ENCODE results near the gene PRDM4. TPM values are rescaled to one million over a fixed set of nuclear protein-coding genes. Genes with fewer than 3 reads are reported as not detected.

PRDM4 gene
- total RNA-seq, 1 experiment from 2014 or later = 20.5 TPM

DNA sequence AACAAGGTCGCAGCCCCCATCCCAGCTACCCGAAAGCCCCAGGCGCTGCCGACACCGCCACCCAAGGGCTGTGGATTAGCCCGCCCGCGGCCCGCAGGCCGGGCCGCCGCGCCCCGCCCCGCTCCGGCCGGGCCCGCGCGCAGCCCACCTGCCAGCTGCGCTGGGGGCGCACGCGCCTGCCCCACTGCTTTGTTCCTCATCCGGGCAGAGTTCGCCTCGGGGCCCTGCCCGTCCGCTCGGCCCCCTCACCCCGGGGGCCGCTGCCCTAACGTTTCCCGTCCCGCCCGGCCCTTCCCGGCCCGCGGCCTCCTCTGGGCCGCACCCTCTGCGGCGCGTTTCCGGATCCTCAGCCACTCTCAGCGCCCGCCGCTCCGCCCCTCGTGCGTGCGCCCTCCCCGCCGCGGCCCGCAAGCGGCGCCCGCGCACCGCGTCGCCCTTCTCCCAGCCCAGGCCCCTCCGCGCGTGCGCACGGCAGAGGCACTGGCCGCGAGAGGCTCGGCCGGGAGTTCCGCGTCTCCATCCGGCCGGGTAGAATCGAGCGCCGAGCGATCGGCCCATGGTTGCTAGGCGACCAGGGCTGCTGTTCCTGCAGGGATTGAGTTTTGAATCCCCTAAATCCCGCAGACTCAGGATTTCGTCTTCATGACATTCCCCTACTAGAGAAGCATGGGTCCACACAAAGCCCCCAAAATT, at the start of gene PRDM4 (continued):
- TF ChIP-seq, protein P1, sequence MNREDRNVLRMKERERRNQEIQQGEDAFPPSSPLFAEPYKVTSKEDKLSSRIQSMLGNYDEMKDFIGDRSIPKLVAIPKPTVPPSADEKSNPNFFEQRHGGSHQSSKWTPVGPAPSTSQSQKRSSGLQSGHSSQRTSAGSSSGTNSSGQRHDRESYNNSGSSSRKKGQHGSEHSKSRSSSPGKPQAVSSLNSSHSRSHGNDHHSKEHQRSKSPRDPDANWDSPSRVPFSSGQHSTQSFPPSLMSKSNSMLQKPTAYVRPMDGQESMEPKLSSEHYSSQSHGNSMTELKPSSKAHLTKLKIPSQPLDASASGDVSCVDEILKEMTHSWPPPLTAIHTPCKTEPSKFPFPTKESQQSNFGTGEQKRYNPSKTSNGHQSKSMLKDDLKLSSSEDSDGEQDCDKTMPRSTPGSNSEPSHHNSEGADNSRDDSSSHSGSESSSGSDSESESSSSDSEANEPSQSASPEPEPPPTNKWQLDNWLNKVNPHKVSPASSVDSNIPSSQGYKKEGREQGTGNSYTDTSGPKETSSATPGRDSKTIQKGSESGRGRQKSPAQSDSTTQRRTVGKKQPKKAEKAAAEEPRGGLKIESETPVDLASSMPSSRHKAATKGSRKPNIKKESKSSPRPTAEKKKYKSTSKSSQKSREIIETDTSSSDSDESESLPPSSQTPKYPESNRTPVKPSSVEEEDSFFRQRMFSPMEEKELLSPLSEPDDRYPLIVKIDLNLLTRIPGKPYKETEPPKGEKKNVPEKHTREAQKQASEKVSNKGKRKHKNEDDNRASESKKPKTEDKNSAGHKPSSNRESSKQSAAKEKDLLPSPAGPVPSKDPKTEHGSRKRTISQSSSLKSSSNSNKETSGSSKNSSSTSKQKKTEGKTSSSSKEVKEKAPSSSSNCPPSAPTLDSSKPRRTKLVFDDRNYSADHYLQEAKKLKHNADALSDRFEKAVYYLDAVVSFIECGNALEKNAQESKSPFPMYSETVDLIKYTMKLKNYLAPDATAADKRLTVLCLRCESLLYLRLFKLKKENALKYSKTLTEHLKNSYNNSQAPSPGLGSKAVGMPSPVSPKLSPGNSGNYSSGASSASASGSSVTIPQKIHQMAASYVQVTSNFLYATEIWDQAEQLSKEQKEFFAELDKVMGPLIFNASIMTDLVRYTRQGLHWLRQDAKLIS (CRISPR knock-in tag; IDR thresholded peaks at IDR 0.05; ENCODE audit: borderline replicate concordance) = no peak
- TF ChIP-seq ELF4 (CRISPR knock-in tag; IDR thresholded peaks at IDR 0.05; ENCODE audit: low read depth) (0 out of 2 replicates have a peak, but pooled peaks have one; percentile 42), RELA (CRISPR knock-in tag; IDR thresholded peaks at IDR 0.05; ENCODE audit: borderline replicate concordance) (no peak), NFYB (CRISPR knock-in tag; conservative IDR thresholded peaks at IDR 0.05; ENCODE audit: low read depth) (no peak), ZNF232 (CRISPR knock-in tag; IDR thresholded peaks at IDR 0.05) (peak; percentile 45; the same call in 1 of the 2 replicates), JUN (CRISPR knock-in tag; IDR thresholded peaks at IDR 0.05) (no peak), GABPB1 (CRISPR knock-in tag; IDR thresholded peaks at IDR 0.05) (no peak), FOXJ3 (CRISPR knock-in tag; IDR thresholded peaks at IDR 0.05; ENCODE audit: borderline replicate concordance) (no peak), FOXP1 (CRISPR knock-in tag; IDR thresholded peaks at IDR 0.05; ENCODE audit: borderline replicate concordance) (0 out of 2 replicates have a peak, but pooled peaks have one; percentile 50), GTF2I (CRISPR knock-in tag; conservative IDR thresholded peaks at IDR 0.05) (no peak), ATF2 (CRISPR knock-in tag; IDR thresholded peaks at IDR 0.05; ENCODE audit: borderline replicate concordance, low read depth) (no peak), NR2C2 (CRISPR knock-in tag; IDR thresholded peaks at IDR 0.05) (no peak), GRHL2 (CRISPR knock-in tag; IDR thresholded peaks at IDR 0.05; ENCODE audit: insufficient replicate concordance, severe bottlenecking) (no peak), ZSCAN18 (CRISPR knock-in tag; IDR thresholded peaks at IDR 0.05) (no peak), FOXP4 (CRISPR knock-in tag; IDR thresholded peaks at IDR 0.05) (0 out of 2 replicates have a peak, but pooled peaks have one; percentile 68), SP1 (CRISPR knock-in tag; conservative IDR thresholded peaks at IDR 0.05) (peak; percentile 85), ATF3 (CRISPR knock-in tag; conservative IDR thresholded peaks at IDR 0.05) (no peak), USF2 (CRISPR knock-in tag; IDR thresholded peaks at IDR 0.05) (peak; percentile 56; the same call in 1 of the 2 replicates), TCF7 (CRISPR knock-in tag; IDR thresholded peaks at IDR 0.05; ENCODE audit: low read depth) (no peak), TEAD4 (CRISPR knock-in tag; IDR thresholded peaks at IDR 0.05) (no peak), KAT7 (CRISPR knock-in tag; IDR thresholded peaks at IDR 0.05; ENCODE audit: borderline replicate concordance) (no peak; the same call in none of the 2 replicates), NFE2L1 (CRISPR knock-in tag; IDR thresholded peaks at IDR 0.05) (no peak)
- TF ChIP-seq, protein P2, sequence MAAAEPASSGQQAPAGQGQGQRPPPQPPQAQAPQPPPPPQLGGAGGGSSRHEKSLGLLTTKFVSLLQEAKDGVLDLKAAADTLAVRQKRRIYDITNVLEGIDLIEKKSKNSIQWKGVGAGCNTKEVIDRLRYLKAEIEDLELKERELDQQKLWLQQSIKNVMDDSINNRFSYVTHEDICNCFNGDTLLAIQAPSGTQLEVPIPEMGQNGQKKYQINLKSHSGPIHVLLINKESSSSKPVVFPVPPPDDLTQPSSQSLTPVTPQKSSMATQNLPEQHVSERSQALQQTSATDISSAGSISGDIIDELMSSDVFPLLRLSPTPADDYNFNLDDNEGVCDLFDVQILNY (CRISPR knock-in tag; IDR thresholded peaks at IDR 0.05) = peak; percentile 69
- TF ChIP-seq, protein P3, sequence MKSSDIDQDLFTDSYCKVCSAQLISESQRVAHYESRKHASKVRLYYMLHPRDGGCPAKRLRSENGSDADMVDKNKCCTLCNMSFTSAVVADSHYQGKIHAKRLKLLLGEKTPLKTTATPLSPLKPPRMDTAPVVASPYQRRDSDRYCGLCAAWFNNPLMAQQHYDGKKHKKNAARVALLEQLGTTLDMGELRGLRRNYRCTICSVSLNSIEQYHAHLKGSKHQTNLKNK (CRISPR knock-in tag; IDR thresholded peaks at IDR 0.05) = no peak
- TF ChIP-seq, protein P4, sequence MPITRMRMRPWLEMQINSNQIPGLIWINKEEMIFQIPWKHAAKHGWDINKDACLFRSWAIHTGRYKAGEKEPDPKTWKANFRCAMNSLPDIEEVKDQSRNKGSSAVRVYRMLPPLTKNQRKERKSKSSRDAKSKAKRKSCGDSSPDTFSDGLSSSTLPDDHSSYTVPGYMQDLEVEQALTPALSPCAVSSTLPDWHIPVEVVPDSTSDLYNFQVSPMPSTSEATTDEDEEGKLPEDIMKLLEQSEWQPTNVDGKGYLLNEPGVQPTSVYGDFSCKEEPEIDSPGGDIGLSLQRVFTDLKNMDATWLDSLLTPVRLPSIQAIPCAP (CRISPR knock-in tag; IDR thresholded peaks at IDR 0.05) = no peak
